GM10248 (cell line): ENCODE measurements around the gene UBP1.

Source experiments
- CTCF ChIA-PET: fragments of 300-600 bp; sonication (Branson Sonifier 250); formaldehyde crosslinking; extraction: SDS; loops from one replicate; lab custom pipeline; 2021; ENCODE audit warnings: antibody characterized with exemption; lab: Yijun Ruan, JAX
- POLR2A ChIA-PET: fragments of 350-650 bp; sonication (Branson Sonifier 250); formaldehyde crosslinking; extraction: SDS; loops from one replicate; lab custom pipeline; 2020; ENCODE audit warnings: antibody characterized with exemption; lab: Yijun Ruan, JAX
- DNase-seq: peaks from one replicate; pipeline ENCODE4 v3.0.0; 2012; ENCODE audit errors: extremely low spot score
- CTCF ChIP-seq: IDR thresholded peaks from 2 replicates; pipeline ENCODE4 v1.5.1; 2012; ENCODE audit warnings: mild to moderate bottlenecking, low read depth; ENCODE audit errors: extremely low read depth, missing control alignments, control extremely low read depth

Gene UBP1

GRCh38 chr3:33394403-33395054 is 45.7 kb downstream of the UBP1 start:
- CTCF ChIA-PET: interaction anchor here (0.7 to 2.5 kb wide), 4 partner anchors 9 to 133 kb away, joined by 3 to 15 read pairs (median 8); no protein-coding TSS in a partner anchor

GRCh38 chr3:33392703-33393125 is 47.5 kb downstream of the UBP1 start:
- TF ChIP-seq CTCF: no peak
- ChIA-PET CTCF (no interaction called here), POLR2A (no interaction called here)
- DNase-seq: no peak

More at GRCh38 chr3:33394403-33395054, 45.7 kb downstream of the UBP1 start:
- TF ChIP-seq CTCF: no peak
- POLR2A ChIA-PET: interaction anchor here (0.8 kb wide), 1 partner anchor 377 kb away, joined by 4 read pairs; no protein-coding TSS in a partner anchor
- DNase-seq: no peak

- no peak for TF ChIP-seq CTCF
- ChIA-PET CTCF (interaction anchor here (2.3 kb wide), 1 partner anchor 9 kb away, joined by 6 read pairs; no protein-coding TSS in a partner anchor), POLR2A (no interaction called here)
- DNase-seq: no peak
These were observed 48.1 kb downstream of the UBP1 start for GRCh38 chr3:33392144-33392543.

- DNase-seq: no peak
- no peak for TF ChIP-seq CTCF
- CTCF ChIA-PET: interaction anchor here (2.3 to 3.6 kb wide), 2 partner anchors 10 to 19 kb away, joined by 6 to 26 read pairs; no protein-coding TSS in a partner anchor
- POLR2A ChIA-PET: no interaction called here
These were observed 48.8 kb downstream of the UBP1 start for GRCh38 chr3:33391255-33391995.

GRCh38 chr3:33389908-33390307 is 50.3 kb downstream of the UBP1 start:
- CTCF ChIA-PET: interaction anchor here (1.2 to 3.6 kb wide), 3 partner anchors 12 to 493 kb away, joined by 3 to 26 read pairs (median 6); no protein-coding TSS in a partner anchor
- DNase-seq: no peak
- POLR2A ChIA-PET: interaction anchor here (0.6 kb wide), 1 partner anchor 19 kb away, joined by 3 read pairs; no protein-coding TSS in a partner anchor
- TF ChIP-seq CTCF: no peak

- no peak for TF ChIP-seq CTCF
- ChIA-PET CTCF (interaction anchor here (1.1 to 3.6 kb wide), 3 partner anchors 10 to 315 kb away, joined by 3 to 26 read pairs (median 4); no protein-coding TSS in a partner anchor), POLR2A (no interaction called here)
- DNase-seq: no peak
These were observed 51.7 kb downstream of the UBP1 start for GRCh38 chr3:33388374-33389100.
